Measurements from ENCODE around the gene MYOM1.
A peak's percentile ranks its signal among the peaks of the same experiment; 100 is the strongest.

Gene MYOM1

DNA sequence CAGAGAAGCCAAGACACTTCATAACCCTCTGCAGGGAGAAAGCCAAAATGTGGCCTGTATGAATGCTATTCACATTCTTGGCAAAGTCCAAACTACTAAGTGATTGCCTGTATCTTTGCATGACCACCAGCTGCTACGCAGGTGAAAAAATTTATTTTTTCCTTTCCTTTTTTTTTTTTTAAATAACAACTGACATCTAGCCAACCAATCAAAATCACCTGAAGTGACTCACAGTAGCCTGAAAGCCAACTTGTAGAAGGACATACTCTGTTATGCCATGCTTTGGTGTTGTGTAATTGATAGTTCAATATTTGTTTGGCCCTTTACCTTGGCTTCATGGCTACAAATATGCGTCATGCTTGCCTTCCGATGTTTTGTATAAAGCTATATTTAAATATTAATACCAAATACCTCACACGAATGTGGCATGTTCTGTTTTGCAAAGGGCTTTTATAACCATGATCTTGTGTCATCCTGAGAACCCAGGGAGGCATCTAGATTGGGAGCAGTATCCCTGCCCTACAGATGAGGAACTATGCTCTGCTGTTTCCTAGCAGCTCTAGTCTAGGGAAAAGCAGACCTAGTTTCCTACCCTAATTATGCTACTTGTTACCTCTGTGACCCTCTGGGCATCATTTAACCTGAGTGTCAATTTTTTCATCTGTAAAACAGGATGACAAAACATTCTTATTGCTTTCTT lies 102.1 kb downstream of the MYOM1 start:
- H3K9ac ChIP-seq (ENCODE audit: low read length): no peak overlapping the region
- no peaks in the 10 kb centered on the region for H3K79me1 ChIP-seq (ENCODE audit: low read length)
- H3K36me3 ChIP-seq (ENCODE audit: control insufficient read depth in 1 of 2, insufficient read depth in 2 of 2, low read length in 2 of 2): no peaks in the 10 kb centered on the region
- H2AFZ ChIP-seq (ENCODE audit: insufficient read depth, low read length, poor library complexity): no peak overlapping the region
- no peak overlapping the region for H4K8ac ChIP-seq (ENCODE audit: low read depth, low read length)
- no peaks in the 10 kb centered on the region for H3K9me3 ChIP-seq (ENCODE audit: insufficient read depth, low read depth, low read length)
- H3K79me2 ChIP-seq (ENCODE audit: control insufficient read depth, insufficient read depth, low read length, poor library complexity): no peaks in the 10 kb centered on the region
- no peak overlapping the region for H4K12ac ChIP-seq (ENCODE audit: low read depth, low read length)
- no peaks in the 10 kb centered on the region for H3K27me3 ChIP-seq (ENCODE audit: insufficient read depth, low read length)
- H3K4me2 ChIP-seq (ENCODE audit: low read length): no peak overlapping the region
- H3K14ac ChIP-seq (ENCODE audit: low read length): no peak overlapping the region
- H2AK5ac ChIP-seq (ENCODE audit: low read length): no peak overlapping the region
- no peak overlapping the region for H2BK5ac ChIP-seq (ENCODE audit: low read depth, low read length, poor library complexity)
- H3K4ac ChIP-seq (ENCODE audit: low read depth, low read length): no peak overlapping the region
- WGBS (ENCODE audit: extremely low coverage, insufficient coverage, insufficient read length): no CpG with 5 or more reads among the region's 4 CpGs
- H3K18ac ChIP-seq (ENCODE audit: low read length): no peak overlapping the region
- DNase-seq: peak in 1 of 2 donors; percentile 28
- H4K91ac ChIP-seq (ENCODE audit: low read depth, low read length): no peak overlapping the region
- H3K23ac ChIP-seq (ENCODE audit: low read length): peak overlapping the region; percentile 64
- no peak overlapping the region for H2BK12ac ChIP-seq (ENCODE audit: low read length)
- H3K4me1 ChIP-seq (ENCODE audit: control insufficient read depth in 1 of 2, insufficient read depth in 2 of 2, low read length in 2 of 2): peaks cover 0 to 4% of the 10 kb centered on the region in 2 experiments
- no peak overlapping the region for H2BK120ac ChIP-seq (ENCODE audit: insufficient read depth, low read length, poor library complexity)
- no peak overlapping the region for H3K4me3 ChIP-seq (ENCODE audit: low read depth, low read length)
- no peak overlapping the region for H3K27ac ChIP-seq (ENCODE audit: low read depth, low read length)

DNA sequence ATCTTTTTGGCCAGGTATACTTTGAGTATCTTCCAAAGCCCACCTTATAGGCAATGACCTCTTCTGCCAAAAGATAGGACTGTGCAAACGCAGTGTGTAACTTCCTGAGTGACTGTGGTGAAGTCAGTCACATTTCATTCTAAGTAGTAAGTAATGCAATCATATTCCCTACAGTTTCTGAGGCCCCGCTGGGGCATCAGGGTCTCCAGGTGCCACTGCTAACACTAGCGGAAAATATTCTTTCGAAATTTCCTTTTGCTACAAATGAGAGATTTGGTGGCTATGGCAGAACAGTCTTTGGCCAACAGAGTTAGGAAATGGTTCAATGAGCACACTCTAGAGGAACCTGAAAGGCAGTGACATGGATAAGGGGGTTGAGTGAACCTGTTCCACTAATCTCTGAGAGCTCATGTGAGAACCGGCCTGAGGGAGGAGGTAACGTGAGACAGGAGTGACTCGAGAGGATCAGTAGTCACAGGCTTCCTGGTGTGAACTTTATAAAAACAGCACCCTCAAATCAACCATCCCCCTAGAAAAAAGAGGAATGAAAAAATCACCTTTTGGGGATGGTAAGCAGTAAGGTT lies 104.2 kb downstream of the MYOM1 start:
- Histone ChIP-seq H3K36me3 (ENCODE audit: control insufficient read depth in 1 of 2, insufficient read depth in 2 of 2, low read length in 2 of 2) (no peaks in the 10 kb centered on the region), H3K4me3 (ENCODE audit: low read depth, low read length) (no peak overlapping the region), H3K4me1 (ENCODE audit: control insufficient read depth in 1 of 2, insufficient read depth in 2 of 2, low read length in 2 of 2) (peaks cover 0 to 4% of the 10 kb centered on the region in 2 experiments), H3K9me3 (ENCODE audit: insufficient read depth, low read depth, low read length) (no peaks in the 10 kb centered on the region), H2BK12ac (ENCODE audit: low read length) (no peak overlapping the region), H3K9ac (ENCODE audit: low read length) (no peak overlapping the region), H3K4ac (ENCODE audit: low read depth, low read length) (no peak overlapping the region), H3K27me3 (ENCODE audit: insufficient read depth, low read length) (no peaks in the 10 kb centered on the region), H3K14ac (ENCODE audit: low read length) (no peak overlapping the region), H2AK5ac (ENCODE audit: low read length) (no peak overlapping the region), H2BK120ac (ENCODE audit: insufficient read depth, low read length, poor library complexity) (no peak overlapping the region), H3K27ac (ENCODE audit: low read depth, low read length) (no peak overlapping the region), H3K18ac (ENCODE audit: low read length) (no peak overlapping the region), H3K79me1 (ENCODE audit: low read length) (no peaks in the 10 kb centered on the region), H4K8ac (ENCODE audit: low read depth, low read length) (no peak overlapping the region), H3K79me2 (ENCODE audit: control insufficient read depth, insufficient read depth, low read length, poor library complexity) (no peaks in the 10 kb centered on the region), H2BK5ac (ENCODE audit: low read depth, low read length, poor library complexity) (no peak overlapping the region), H2AFZ (ENCODE audit: insufficient read depth, low read length, poor library complexity) (no peak overlapping the region), H3K23ac (ENCODE audit: low read length) (no peak overlapping the region), H4K91ac (ENCODE audit: low read depth, low read length) (no peak overlapping the region), H4K12ac (ENCODE audit: low read depth, low read length) (no peak overlapping the region), H3K4me2 (ENCODE audit: low read length) (no peak overlapping the region)
- WGBS (ENCODE audit: extremely low coverage, insufficient coverage, insufficient read length): no CpG with 5 or more reads among the region's 7 CpGs
- no peak for DNase-seq

DNA sequence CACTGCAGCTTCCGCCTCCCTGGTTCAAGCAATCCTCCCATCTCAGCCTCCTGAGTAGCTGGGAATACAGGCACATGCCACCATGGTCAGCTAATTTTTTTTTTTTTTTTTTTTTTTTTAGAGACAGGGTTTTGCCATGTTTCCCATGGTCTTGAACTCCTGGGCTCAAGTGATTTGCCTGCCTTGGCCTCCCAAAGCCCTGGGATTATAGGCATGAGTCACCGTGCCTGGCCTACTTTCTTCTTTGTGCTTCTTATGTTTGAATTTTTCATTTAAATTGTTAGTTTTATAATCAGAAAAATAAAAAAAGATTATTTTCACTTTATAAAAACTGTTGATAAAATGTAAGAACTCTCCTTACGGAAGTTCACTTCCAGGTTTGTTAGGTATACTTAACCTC lies 105.3 kb downstream of the MYOM1 start:
- Histone ChIP-seq H3K18ac (ENCODE audit: low read length) (no peak overlapping the region), H3K79me1 (ENCODE audit: low read length) (no peaks in the 10 kb centered on the region), H3K4ac (ENCODE audit: low read depth, low read length) (no peak overlapping the region), H3K4me3 (ENCODE audit: low read depth, low read length) (no peak overlapping the region), H4K12ac (ENCODE audit: low read depth, low read length) (no peak overlapping the region), H3K36me3 (ENCODE audit: control insufficient read depth in 1 of 2, insufficient read depth in 2 of 2, low read length in 2 of 2) (no peaks in the 10 kb centered on the region), H3K9ac (ENCODE audit: low read length) (no peak overlapping the region), H3K23ac (ENCODE audit: low read length) (no peak overlapping the region), H3K9me3 (ENCODE audit: insufficient read depth, low read depth, low read length) (no peaks in the 10 kb centered on the region), H2AFZ (ENCODE audit: insufficient read depth, low read length, poor library complexity) (no peak overlapping the region), H3K4me1 (ENCODE audit: control insufficient read depth in 1 of 2, insufficient read depth in 2 of 2, low read length in 2 of 2) (peaks cover 0 to 5% of the 10 kb centered on the region in 2 experiments), H2AK5ac (ENCODE audit: low read length) (no peak overlapping the region), H3K79me2 (ENCODE audit: control insufficient read depth, insufficient read depth, low read length, poor library complexity) (no peaks in the 10 kb centered on the region), H3K27ac (ENCODE audit: low read depth, low read length) (no peak overlapping the region), H2BK12ac (ENCODE audit: low read length) (no peak overlapping the region), H2BK120ac (ENCODE audit: insufficient read depth, low read length, poor library complexity) (no peak overlapping the region), H4K91ac (ENCODE audit: low read depth, low read length) (no peak overlapping the region), H3K14ac (ENCODE audit: low read length) (no peak overlapping the region), H2BK5ac (ENCODE audit: low read depth, low read length, poor library complexity) (no peak overlapping the region), H3K4me2 (ENCODE audit: low read length) (no peak overlapping the region), H4K8ac (ENCODE audit: low read depth, low read length) (no peak overlapping the region), H3K27me3 (ENCODE audit: insufficient read depth, low read length) (no peaks in the 10 kb centered on the region)
- no peak for DNase-seq
- no CpG with 5 or more reads among the region's 3 CpGs for WGBS (ENCODE audit: extremely low coverage, insufficient coverage, insufficient read length)

DNA sequence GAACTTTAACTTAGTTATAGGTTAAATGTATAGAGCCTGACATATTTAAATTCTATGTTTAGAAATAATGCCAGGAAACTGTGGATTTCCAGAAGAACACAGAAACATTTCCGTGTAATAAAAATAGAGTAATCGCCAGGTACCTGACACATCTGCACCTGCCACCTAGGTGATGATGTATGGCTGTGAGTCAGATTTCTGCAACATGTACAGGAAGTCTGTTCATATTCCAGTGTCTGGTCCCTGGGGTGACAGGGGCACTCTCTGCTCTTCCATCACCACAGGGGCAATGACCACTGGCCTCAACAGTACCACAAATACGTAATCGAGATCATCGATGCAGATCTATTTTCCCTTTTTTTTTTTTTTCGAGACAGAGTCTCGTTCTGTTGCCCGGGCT lies 105.7 kb downstream of the MYOM1 start:
- Histone ChIP-seq H3K4me2 (ENCODE audit: low read length) (no peak overlapping the region), H3K27ac (ENCODE audit: low read depth, low read length) (no peak overlapping the region), H3K4ac (ENCODE audit: low read depth, low read length) (no peak overlapping the region), H2AFZ (ENCODE audit: insufficient read depth, low read length, poor library complexity) (no peak overlapping the region), H3K27me3 (ENCODE audit: insufficient read depth, low read length) (no peaks in the 10 kb centered on the region), H3K79me2 (ENCODE audit: control insufficient read depth, insufficient read depth, low read length, poor library complexity) (no peaks in the 10 kb centered on the region), H3K9me3 (ENCODE audit: insufficient read depth, low read depth, low read length) (no peaks in the 10 kb centered on the region), H4K12ac (ENCODE audit: low read depth, low read length) (no peak overlapping the region), H3K18ac (ENCODE audit: low read length) (no peak overlapping the region), H3K14ac (ENCODE audit: low read length) (no peak overlapping the region), H3K9ac (ENCODE audit: low read length) (no peak overlapping the region), H2BK5ac (ENCODE audit: low read depth, low read length, poor library complexity) (no peak overlapping the region), H4K8ac (ENCODE audit: low read depth, low read length) (no peak overlapping the region), H2BK120ac (ENCODE audit: insufficient read depth, low read length, poor library complexity) (no peak overlapping the region), H3K4me1 (ENCODE audit: control insufficient read depth in 1 of 2, insufficient read depth in 2 of 2, low read length in 2 of 2) (peaks cover 0 to 5% of the 10 kb centered on the region in 2 experiments), H2AK5ac (ENCODE audit: low read length) (no peak overlapping the region), H4K91ac (ENCODE audit: low read depth, low read length) (no peak overlapping the region), H2BK12ac (ENCODE audit: low read length) (no peak overlapping the region), H3K79me1 (ENCODE audit: low read length) (no peaks in the 10 kb centered on the region), H3K23ac (ENCODE audit: low read length) (no peak overlapping the region), H3K4me3 (ENCODE audit: low read depth, low read length) (no peak overlapping the region), H3K36me3 (ENCODE audit: control insufficient read depth in 1 of 2, insufficient read depth in 2 of 2, low read length in 2 of 2) (no peaks in the 10 kb centered on the region)
- no peak for DNase-seq
- no CpG with 5 or more reads among the region's 8 CpGs for WGBS (ENCODE audit: extremely low coverage, insufficient coverage, insufficient read length)
